ENCODE results near the gene WRNIP1.

DNA sequence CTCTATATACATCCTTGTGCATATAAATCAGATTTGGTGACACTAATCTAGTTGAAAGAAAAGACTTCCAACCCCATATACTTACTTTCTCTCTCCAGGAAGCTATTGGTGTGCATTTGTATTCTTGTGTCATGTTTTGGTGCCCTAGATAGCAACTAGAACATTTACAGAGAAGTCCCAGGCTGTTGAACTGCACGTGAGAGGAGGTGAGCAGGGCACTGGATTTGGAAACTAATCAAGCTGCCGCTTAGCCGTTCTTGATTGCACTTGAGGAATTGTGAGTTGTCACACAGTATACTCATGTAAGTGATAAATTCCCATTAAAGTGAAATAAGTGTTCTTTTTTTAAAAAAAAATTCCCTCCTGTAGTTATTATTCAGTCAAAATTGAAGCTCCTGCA is 7.6 kb downstream of the WRNIP1 start:
- TF ChIP-seq EZH2 (IDR thresholded peaks at IDR 0.05; ENCODE audit: low read length, missing control alignments) (no peak), CTCF (conservative IDR thresholded peaks at IDR 0.05 in 1 of 2, IDR thresholded peaks at IDR 0.05 in 1 of 2; ENCODE audit: low read depth in 1 of 2, low read length in 2 of 2) (no peak)

Measured in fibroblast of lung (primary cell).